Measurements from ENCODE around the gene SNX7. TPM values are rescaled to one million over a fixed set of nuclear protein-coding genes. Genes with fewer than 3 reads are reported as not detected.

The SNX7 gene
- total RNA-seq, 4 donors from 2014 or later: 6.7 to 78.7 (median 25.8) TPM

DNA sequence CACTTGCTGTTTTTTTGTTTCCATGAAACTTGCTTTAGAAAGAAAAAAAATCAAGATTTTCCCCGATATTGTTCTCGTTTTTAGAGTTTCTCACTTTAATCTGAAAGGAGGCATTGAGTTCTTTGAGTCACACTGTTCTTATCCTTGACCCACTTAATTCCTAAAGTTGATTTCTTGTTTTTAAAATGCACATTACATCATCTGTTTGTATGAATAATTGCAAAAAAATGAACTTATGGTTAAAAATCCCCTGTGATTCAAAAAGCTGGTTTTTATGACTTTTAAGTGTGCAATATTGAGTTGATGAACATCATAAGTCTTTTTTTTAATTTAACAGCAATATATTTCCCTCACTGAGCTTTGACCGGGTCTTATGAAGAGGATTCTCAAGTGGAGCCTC is 131.6 kb downstream of the SNX7 start:
- no peak for TF ChIP-seq POLR2A (IDR thresholded peaks at IDR 0.05)
- TF ChIP-seq, protein P1, sequence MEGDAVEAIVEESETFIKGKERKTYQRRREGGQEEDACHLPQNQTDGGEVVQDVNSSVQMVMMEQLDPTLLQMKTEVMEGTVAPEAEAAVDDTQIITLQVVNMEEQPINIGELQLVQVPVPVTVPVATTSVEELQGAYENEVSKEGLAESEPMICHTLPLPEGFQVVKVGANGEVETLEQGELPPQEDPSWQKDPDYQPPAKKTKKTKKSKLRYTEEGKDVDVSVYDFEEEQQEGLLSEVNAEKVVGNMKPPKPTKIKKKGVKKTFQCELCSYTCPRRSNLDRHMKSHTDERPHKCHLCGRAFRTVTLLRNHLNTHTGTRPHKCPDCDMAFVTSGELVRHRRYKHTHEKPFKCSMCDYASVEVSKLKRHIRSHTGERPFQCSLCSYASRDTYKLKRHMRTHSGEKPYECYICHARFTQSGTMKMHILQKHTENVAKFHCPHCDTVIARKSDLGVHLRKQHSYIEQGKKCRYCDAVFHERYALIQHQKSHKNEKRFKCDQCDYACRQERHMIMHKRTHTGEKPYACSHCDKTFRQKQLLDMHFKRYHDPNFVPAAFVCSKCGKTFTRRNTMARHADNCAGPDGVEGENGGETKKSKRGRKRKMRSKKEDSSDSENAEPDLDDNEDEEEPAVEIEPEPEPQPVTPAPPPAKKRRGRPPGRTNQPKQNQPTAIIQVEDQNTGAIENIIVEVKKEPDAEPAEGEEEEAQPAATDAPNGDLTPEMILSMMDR (IDR thresholded peaks at IDR 0.05): no peak
- Histone ChIP-seq H3K27me3 (no peaks in the 10 kb centered on the region), H3K36me3 (no peaks in the 10 kb centered on the region), H3K4me1 (no peaks in the 10 kb centered on the region), H3K4me3 (no peak overlapping the region), H3K27ac (no peak overlapping the region), H3K9me3 (no peaks in the 10 kb centered on the region)
- intact Hi-C loops (cut with DNase I; ENCODE audit: low total_unique reads): no loop called here
- no peak for DNase-seq

DNA sequence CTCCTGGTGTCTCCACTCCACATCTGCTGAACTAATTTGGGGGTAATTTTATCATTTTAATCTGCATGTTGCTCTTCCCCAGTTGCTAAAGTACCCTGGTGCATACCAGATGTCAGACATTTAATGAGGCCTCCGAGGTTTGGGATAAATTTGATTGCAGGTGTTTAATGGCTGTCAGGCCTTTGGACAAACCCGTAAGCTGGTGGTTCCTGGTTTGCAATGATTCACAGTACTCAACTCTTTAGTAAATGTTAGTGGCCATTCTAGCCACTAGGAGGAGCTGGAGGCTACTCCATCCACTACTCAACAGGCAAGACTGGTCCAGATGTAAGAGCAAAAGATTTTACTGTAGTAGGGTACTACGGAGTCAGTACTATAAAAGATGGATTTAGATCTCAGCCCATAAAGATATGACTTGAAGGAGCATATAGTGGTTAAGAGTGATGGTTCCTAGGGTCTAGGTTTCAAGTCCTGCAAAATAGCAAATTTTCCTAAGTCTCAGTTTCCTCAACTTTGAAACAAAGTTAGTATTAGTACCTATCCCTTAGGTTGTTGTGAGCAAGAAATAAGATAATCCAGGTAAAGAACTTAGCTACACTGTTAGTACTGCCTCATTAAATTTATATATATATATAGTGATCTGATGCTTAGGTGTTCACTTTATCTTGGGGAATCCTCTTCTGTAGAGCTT is 132.8 kb downstream of the SNX7 start:
- TF ChIP-seq POLR2A (IDR thresholded peaks at IDR 0.05): no peak
- TF ChIP-seq, protein P1 (IDR thresholded peaks at IDR 0.05): peak; percentile 20 to 50 (median 40)
- Histone ChIP-seq H3K27ac (no peak overlapping the region), H3K36me3 (no peaks in the 10 kb centered on the region), H3K4me3 (no peak overlapping the region), H3K9me3 (no peaks in the 10 kb centered on the region), H3K4me1 (no peaks in the 10 kb centered on the region), H3K27me3 (no peaks in the 10 kb centered on the region)
- intact Hi-C loops (cut with DNase I; ENCODE audit: low total_unique reads): no loop called here
- peak in 1 of 2 donors; percentile 14 for DNase-seq

DNA sequence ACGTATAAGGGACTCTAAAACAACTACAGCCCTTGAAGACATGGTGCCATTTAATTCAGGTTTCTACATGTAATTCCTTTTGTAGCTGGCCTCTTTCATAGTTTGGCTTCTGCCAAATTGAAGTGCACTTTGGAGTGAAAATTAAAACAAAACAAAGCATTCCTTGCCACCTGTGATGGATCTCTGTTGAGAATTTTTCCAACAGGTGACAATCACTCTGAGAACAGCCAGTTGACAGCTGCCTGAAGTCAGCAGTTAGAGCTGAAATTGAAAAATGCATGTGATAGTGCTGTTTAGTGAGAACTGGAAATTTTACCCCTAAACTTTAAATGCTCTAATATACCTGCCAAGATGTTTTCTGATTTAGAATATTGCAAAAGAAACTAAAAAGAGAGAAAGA is 134.5 kb downstream of the SNX7 start:
- no peaks in the 10 kb centered on the region for H3K27me3 ChIP-seq
- no peak for DNase-seq
- intact Hi-C loops (cut with DNase I; ENCODE audit: low total_unique reads): no loop called here
- TF ChIP-seq POLR2A (IDR thresholded peaks at IDR 0.05): no peak
- TF ChIP-seq, protein P1 (IDR thresholded peaks at IDR 0.05): no peak
- H3K9me3 ChIP-seq: no peaks in the 10 kb centered on the region
- no peak overlapping the region for H3K27ac ChIP-seq
- no peak overlapping the region for H3K4me3 ChIP-seq
- H3K4me1 ChIP-seq: no peaks in the 10 kb centered on the region
- no peaks in the 10 kb centered on the region for H3K36me3 ChIP-seq

DNA sequence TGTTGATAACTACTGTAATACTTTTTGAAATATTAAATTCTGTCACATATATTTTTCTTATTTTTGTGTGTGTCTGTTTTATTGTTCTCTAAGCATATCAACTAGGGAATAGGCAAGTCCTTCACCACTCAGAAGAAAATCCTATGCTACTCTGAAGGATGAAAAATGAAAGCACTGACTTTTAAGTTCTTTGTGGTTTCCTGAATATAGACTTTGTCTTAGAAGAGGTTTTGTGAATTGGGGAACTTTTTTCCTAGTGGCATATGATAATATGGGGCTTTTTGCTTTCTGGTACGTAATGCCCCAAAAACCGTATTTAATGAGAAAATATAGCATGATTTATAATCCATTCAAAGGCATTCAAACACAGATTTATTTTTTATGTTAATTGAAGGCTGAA is 136.0 kb downstream of the SNX7 start:
- Histone ChIP-seq H3K9me3 (no peaks in the 10 kb centered on the region), H3K36me3 (no peaks in the 10 kb centered on the region), H3K27ac (no peak overlapping the region), H3K4me1 (no peaks in the 10 kb centered on the region), H3K4me3 (no peak overlapping the region), H3K27me3 (no peaks in the 10 kb centered on the region)
- no peak for DNase-seq
- intact Hi-C loops (cut with DNase I; ENCODE audit: low total_unique reads): no loop called here
- TF ChIP-seq, protein P1 (IDR thresholded peaks at IDR 0.05): no peak
- no peak for TF ChIP-seq POLR2A (IDR thresholded peaks at IDR 0.05)

All from uterus (tissue), 4 donors.